GM21737 (cell line): ENCODE data around the gene IQCC.
A peak's percentile ranks its signal among the peaks of the same experiment; 100 is the strongest.

Experiments used
- ATAC-seq: cut with Tn5 transposase; IDR thresholded peaks from one replicate; pipeline ENCODE4 v1.9.1; 2021; ENCODE audit warnings: mild to moderate bottlenecking, moderate library complexity; ENCODE audit not compliant: unreplicated experiment

IQCC gene

GRCh38 chr1:32221980-32222755 is 16.7 kb downstream of the IQCC start, which contains the start of the genes EIF3I and TMEM234:
EIF3I (plus strand) TSS chr1:32222407; CDS start chr1:32222442, 35 bp downstream.
TMEM234 (minus strand) TSS chr1:32222353; CDS start chr1:32222322, 31 bp downstream.
- ATAC-seq: peak; percentile 83

GRCh38 chr1:32223683-32224082 is 18.2 kb downstream of the IQCC start:
- ATAC-seq: no peak

GRCh38 chr1:32224285-32224684 is 18.8 kb downstream of the IQCC start:
- no peak for ATAC-seq

- ATAC-seq: no peak
Observed at GRCh38 chr1:32228771-32229170, 23.3 kb downstream of the IQCC start.

GRCh38 chr1:32231843-32232432 is 26.5 kb downstream of the IQCC start:
- ATAC-seq: no peak

- no peak for ATAC-seq
Observed at GRCh38 chr1:32232558-32233304, 27.3 kb downstream of the IQCC start.

GRCh38 chr1:32234792-32235191 is 29.3 kb downstream of the IQCC start:
- ATAC-seq: no peak

GRCh38 chr1:32239337-32239736 is 33.9 kb downstream of the IQCC start:
- ATAC-seq: no peak

GRCh38 chr1:32239790-32240139 is 34.3 kb downstream of the IQCC start:
- ATAC-seq: no peak

GRCh38 chr1:32240140-32240951 is 34.9 kb downstream of the IQCC start:
- ATAC-seq: no peak

GRCh38 chr1:32241001-32241763 is 35.7 kb downstream of the IQCC start:
- ATAC-seq: no peak

GRCh38 chr1:32242341-32242851 is 36.9 kb downstream of the IQCC start:
- no peak for ATAC-seq

- ATAC-seq: no peak
Observed at GRCh38 chr1:32246888-32247273, 41.4 kb downstream of the IQCC start, which contains the start of gene FAM167B. FAM167B (plus strand) TSS chr1:32247222; CDS start chr1:32247422, 200 bp downstream.

GRCh38 chr1:32247452-32247851 is 42.0 kb downstream of the IQCC start:
- no peak for ATAC-seq

- no peak for ATAC-seq
Observed at GRCh38 chr1:32247983-32248889, 42.8 kb downstream of the IQCC start.

GRCh38 chr1:32249831-32250525 is 44.5 kb downstream of the IQCC start:
- peak; percentile 56 for ATAC-seq

GRCh38 chr1:32250893-32251716 is 45.6 kb downstream of the IQCC start, which contains the start of gene LCK:
LCK (plus strand) TSS chr1:32251265; CDS start chr1:32274330, 23,065 bp downstream.
- ATAC-seq: no peak
